KMS-11 (cell line): ENCODE measurements around the gene VCL.

Experiments
- H2AFZ ChIP-seq: fragments of 200-600 bp; sonication (generic); 2 replicates; pipeline ENCODE4 v1.6.1; 2016; ENCODE audit warnings: antibody characterized with exemption, mixed run types, low read depth
- H3K27ac ChIP-seq: fragments of 200-600 bp; sonication (generic); 2 replicates; pipeline ENCODE4 v1.6.1; 2016; ENCODE audit warnings: mild to moderate bottlenecking, mixed run types
- H3K27me3 ChIP-seq: fragments of 200-600 bp; sonication (generic); 2 replicates; pipeline ENCODE4 v1.6.1; 2017; ENCODE audit warnings: mild to moderate bottlenecking, low read depth, mixed run types, moderate library complexity; ENCODE audit not compliant: insufficient read depth
- H3K36me3 ChIP-seq: fragments of 200-600 bp; sonication (generic); 2 replicates; pipeline ENCODE4 v1.6.1; 2017; ENCODE audit warnings: mild to moderate bottlenecking, mixed run types; ENCODE audit not compliant: insufficient read depth
- H3K4me1 ChIP-seq: fragments of 200-600 bp; sonication (generic); 2 replicates; pipeline ENCODE4 v1.6.1; 2016; ENCODE audit warnings: mild to moderate bottlenecking, low read depth, mixed run types; ENCODE audit not compliant: poor library complexity, severe bottlenecking
- H3K4me2 ChIP-seq: fragments of 200-600 bp; sonication (generic); 2 replicates; pipeline ENCODE4 v1.7.0; 2016; ENCODE audit warnings: mild to moderate bottlenecking, mixed run types
- H3K4me3 ChIP-seq: fragments of 200-600 bp; sonication (generic); IDR thresholded peaks from 2 replicates; pipeline ENCODE4 v1.6.1; 2017; ENCODE audit warnings: low read depth, low read length, mixed read lengths; ENCODE audit not compliant: insufficient read depth
- H3K79me2 ChIP-seq: fragments of 200-600 bp; sonication (generic); 2 replicates; pipeline ENCODE4 v1.6.1; 2016; ENCODE audit warnings: low read depth, mixed run types; ENCODE audit not compliant: insufficient read depth
- H3K9ac ChIP-seq: fragments of 200-600 bp; sonication (generic); 2 replicates; pipeline ENCODE4 v1.6.1; 2016; ENCODE audit warnings: mild to moderate bottlenecking, mixed run types
- H4K20me1 ChIP-seq: fragments of 200-600 bp; sonication (generic); 2 replicates; pipeline ENCODE4 v1.6.1; 2016; ENCODE audit warnings: mild to moderate bottlenecking, mixed run types; ENCODE audit not compliant: insufficient read depth
- CTCF ChIP-seq: fragments of 200-600 bp; sonication (generic); conservative IDR thresholded peaks from 2 replicates; pipeline ENCODE4 v1.6.1; 2017; ENCODE audit warnings: low read depth, mild to moderate bottlenecking, antibody characterized with exemption, low read length, moderate library complexity, mixed read lengths

Gene VCL

GRCh38 chr10:74164716-74165529 lies 167.0 kb downstream of the VCL start:
- Histone ChIP-seq H3K9ac (no peak overlapping the region; the same call in 1 of the 2 replicates), H3K27ac (peak overlapping the region; percentile 21; the same call in 1 of the 2 replicates), H4K20me1 (no peaks in the 10 kb centered on the region), H2AFZ (no peak overlapping the region), H3K4me3 (no peak overlapping the region), H3K36me3 (no peaks in the 10 kb centered on the region), H3K4me1 (peaks cover 36% of the 10 kb centered on the region), H3K4me2 (peak overlapping the region; percentile 46; the same call in 1 of the 2 replicates), H3K79me2 (no peaks in the 10 kb centered on the region), H3K27me3 (no peaks in the 10 kb centered on the region)
- TF ChIP-seq CTCF = no peak

- H3K4me2 ChIP-seq = no peak overlapping the region
- H3K4me3 ChIP-seq = no peak overlapping the region
- H4K20me1 ChIP-seq = no peaks in the 10 kb centered on the region
- TF ChIP-seq CTCF = no peak
- H3K27me3 ChIP-seq = no peaks in the 10 kb centered on the region
- H3K36me3 ChIP-seq = no peaks in the 10 kb centered on the region
- peaks cover 36% of the 10 kb centered on the region for H3K4me1 ChIP-seq
- H3K9ac ChIP-seq = no peak overlapping the region
- H2AFZ ChIP-seq = no peak overlapping the region
- no peaks in the 10 kb centered on the region for H3K79me2 ChIP-seq
- no peak overlapping the region for H3K27ac ChIP-seq
These were observed 167.6 kb downstream of the VCL start for GRCh38 chr10:74165530-74165901.

GRCh38 chr10:74167443-74167842 lies 169.5 kb downstream of the VCL start:
- Histone ChIP-seq H3K79me2 (no peaks in the 10 kb centered on the region; the same call in 1 of the 2 replicates), H3K9ac (no peak overlapping the region; the same call in 1 of the 2 replicates), H3K27me3 (no peaks in the 10 kb centered on the region), H4K20me1 (no peaks in the 10 kb centered on the region), H3K4me3 (no peak overlapping the region), H3K27ac (no peak overlapping the region), H3K36me3 (no peaks in the 10 kb centered on the region), H3K4me1 (peaks cover 36% of the 10 kb centered on the region), H2AFZ (no peak overlapping the region), H3K4me2 (no peak overlapping the region)
- no peak for TF ChIP-seq CTCF
